Measurements from ENCODE around the gene NMB. TPM values are rescaled to one million over a fixed set of nuclear protein-coding genes. Genes with fewer than 3 reads are reported as not detected.

The NMB gene
- total RNA-seq, 6 experiments from 2014 or later = 4.4 to 7.1 (median 5.5) TPM

DNA sequence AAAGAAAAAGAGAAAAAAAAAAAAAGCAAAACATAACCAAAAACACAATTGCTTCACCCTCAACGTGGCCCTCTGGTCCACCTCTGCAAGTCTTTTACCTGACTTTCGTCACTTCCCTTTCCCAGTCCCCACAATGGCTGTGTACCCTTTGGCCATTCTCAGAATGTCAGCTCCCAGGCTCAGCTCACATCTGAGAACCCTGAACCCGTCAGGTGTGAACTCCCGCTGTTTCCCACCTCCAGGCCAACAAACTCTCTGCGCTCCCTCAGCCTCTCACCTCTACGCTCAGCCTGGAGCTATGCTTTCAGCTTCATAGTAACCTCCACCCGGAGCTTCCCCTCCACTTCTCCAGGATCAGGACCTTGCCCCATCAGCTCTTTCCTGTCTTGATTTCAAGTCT lies 33.6 kb downstream of the NMB start:
- Mint-ChIP-seq H3K9me3 (peaks cover 39% of the 10 kb centered on the region), H3K36me3 (ENCODE audit: low read depth) (peaks cover 45% of the 10 kb centered on the region), H3K4me1 (ENCODE audit: low read depth) (no peaks in the 10 kb centered on the region), H3K27ac (no peak overlapping the region), H3K27me3 (ENCODE audit: insufficient read depth) (no peaks in the 10 kb centered on the region), H3K4me3 (no peak overlapping the region)
- no peak for DNase-seq
- TF ChIP-seq, protein P1, sequence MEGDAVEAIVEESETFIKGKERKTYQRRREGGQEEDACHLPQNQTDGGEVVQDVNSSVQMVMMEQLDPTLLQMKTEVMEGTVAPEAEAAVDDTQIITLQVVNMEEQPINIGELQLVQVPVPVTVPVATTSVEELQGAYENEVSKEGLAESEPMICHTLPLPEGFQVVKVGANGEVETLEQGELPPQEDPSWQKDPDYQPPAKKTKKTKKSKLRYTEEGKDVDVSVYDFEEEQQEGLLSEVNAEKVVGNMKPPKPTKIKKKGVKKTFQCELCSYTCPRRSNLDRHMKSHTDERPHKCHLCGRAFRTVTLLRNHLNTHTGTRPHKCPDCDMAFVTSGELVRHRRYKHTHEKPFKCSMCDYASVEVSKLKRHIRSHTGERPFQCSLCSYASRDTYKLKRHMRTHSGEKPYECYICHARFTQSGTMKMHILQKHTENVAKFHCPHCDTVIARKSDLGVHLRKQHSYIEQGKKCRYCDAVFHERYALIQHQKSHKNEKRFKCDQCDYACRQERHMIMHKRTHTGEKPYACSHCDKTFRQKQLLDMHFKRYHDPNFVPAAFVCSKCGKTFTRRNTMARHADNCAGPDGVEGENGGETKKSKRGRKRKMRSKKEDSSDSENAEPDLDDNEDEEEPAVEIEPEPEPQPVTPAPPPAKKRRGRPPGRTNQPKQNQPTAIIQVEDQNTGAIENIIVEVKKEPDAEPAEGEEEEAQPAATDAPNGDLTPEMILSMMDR (IDR thresholded peaks at IDR 0.05) = no peak

DNA sequence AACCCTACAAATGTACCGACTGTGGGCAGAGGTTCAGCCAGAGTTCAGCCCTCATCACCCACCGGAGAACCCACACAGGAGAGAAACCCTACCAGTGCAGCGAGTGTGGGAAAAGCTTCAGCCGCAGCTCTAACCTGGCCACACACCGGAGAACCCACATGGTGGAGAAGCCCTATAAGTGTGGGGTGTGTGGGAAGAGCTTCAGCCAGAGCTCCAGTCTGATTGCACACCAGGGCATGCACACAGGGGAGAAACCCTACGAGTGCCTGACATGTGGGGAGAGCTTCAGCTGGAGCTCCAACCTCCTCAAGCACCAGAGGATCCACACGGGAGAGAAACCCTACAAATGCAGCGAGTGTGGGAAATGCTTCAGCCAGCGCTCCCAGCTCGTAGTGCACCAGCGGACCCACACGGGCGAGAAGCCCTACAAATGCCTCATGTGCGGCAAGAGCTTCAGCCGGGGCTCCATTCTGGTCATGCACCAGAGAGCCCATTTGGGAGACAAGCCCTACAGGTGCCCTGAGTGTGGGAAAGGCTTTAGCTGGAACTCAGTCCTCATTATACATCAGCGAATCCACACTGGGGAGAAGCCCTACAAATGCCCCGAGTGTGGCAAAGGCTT lies 36.5 kb downstream of the NMB start:
- Mint-ChIP-seq H3K4me1 (ENCODE audit: low read depth) (no peaks in the 10 kb centered on the region), H3K36me3 (ENCODE audit: low read depth) (peaks cover 51% of the 10 kb centered on the region), H3K4me3 (no peak overlapping the region), H3K9me3 (peaks cover 44% of the 10 kb centered on the region), H3K27me3 (ENCODE audit: insufficient read depth) (no peaks in the 10 kb centered on the region), H3K27ac (no peak overlapping the region)
- TF ChIP-seq, protein P1 (IDR thresholded peaks at IDR 0.05) = no peak
- no peak for DNase-seq

DNA sequence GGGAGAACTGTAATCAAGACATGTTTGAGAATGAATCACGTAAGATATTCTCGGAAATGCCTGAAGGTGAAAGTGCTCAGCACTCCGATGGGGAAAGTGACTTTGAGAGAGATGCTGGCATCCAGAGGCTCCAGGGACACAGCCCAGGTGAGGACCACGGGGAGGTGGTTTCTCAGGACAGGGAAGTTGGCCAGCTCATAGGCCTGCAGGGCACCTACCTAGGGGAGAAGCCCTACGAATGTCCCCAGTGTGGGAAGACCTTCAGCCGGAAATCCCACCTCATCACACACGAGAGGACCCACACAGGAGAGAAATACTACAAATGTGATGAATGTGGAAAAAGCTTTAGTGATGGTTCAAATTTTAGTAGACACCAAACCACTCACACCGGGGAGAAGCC lies 37.4 kb downstream of the NMB start:
- no peak overlapping the region for H3K27ac Mint-ChIP-seq
- H3K27me3 Mint-ChIP-seq (ENCODE audit: insufficient read depth) = no peaks in the 10 kb centered on the region; the same call in 1 of the 2 replicates
- TF ChIP-seq, protein P1 (IDR thresholded peaks at IDR 0.05) = no peak
- H3K4me1 Mint-ChIP-seq (ENCODE audit: low read depth) = no peaks in the 10 kb centered on the region
- no peak for DNase-seq
- peaks cover 51% of the 10 kb centered on the region for H3K36me3 Mint-ChIP-seq (ENCODE audit: low read depth)
- no peak overlapping the region for H3K4me3 Mint-ChIP-seq
- H3K9me3 Mint-ChIP-seq = peaks cover 44% of the 10 kb centered on the region

DNA sequence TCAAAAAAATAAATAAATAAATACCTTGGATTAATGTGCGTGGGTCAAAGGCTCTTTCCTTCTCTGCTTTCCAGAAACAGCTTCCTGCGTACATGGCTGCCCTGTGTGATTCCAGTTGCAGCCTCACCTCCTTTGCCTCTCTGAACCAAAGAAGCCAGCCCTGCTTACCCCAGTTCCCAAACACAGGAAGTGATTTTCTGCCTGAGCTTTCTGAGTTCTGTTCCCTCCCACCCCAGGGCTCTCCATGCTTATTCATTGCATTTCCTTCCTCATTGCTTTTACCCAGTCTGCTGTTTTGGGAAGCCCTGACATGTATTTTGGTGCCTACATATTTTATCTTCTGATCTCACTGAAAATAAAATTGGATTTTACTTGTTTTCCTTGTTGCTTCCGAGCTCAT lies 41.8 kb downstream of the NMB start:
- Mint-ChIP-seq H3K27ac (no peak overlapping the region), H3K4me3 (no peak overlapping the region), H3K36me3 (ENCODE audit: low read depth) (peaks cover 24% of the 10 kb centered on the region), H3K4me1 (ENCODE audit: low read depth) (peaks cover 7% of the 10 kb centered on the region), H3K27me3 (ENCODE audit: insufficient read depth) (peaks cover 1% of the 10 kb centered on the region), H3K9me3 (peaks cover 23% of the 10 kb centered on the region)
- TF ChIP-seq, protein P1 (IDR thresholded peaks at IDR 0.05) = no peak
- DNase-seq = no peak

DNA sequence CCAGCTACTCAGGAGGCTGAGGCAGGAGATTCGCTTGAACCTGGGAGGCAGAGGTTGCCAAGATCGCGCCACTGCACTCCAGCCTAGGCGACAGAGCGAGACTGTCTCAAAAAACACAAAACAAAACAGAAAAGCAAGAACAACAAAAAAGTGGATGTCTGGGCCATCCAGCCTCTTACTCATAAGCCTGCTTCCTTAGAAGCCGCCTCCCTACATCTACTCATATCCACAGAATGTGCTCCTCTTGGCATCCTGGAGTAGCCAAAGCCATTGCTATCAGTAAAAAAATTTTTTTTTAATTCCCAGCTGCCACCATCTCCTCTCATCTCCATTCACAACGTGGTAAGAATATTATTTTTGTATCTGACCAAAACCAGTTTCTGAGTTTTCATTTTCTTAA lies 46.4 kb downstream of the NMB start:
- Mint-ChIP-seq H3K27me3 (ENCODE audit: insufficient read depth) (peaks cover 1% of the 10 kb centered on the region), H3K27ac (no peak overlapping the region), H3K9me3 (no peaks in the 10 kb centered on the region), H3K36me3 (ENCODE audit: low read depth) (no peaks in the 10 kb centered on the region), H3K4me1 (ENCODE audit: low read depth) (peaks cover 7% of the 10 kb centered on the region), H3K4me3 (no peak overlapping the region)
- TF ChIP-seq, protein P1 (IDR thresholded peaks at IDR 0.05) = no peak
- peak; percentile 28 for DNase-seq
